Esophagus muscularis mucosa (tissue), 3 donors: ENCODE data around the gene TPRN.

Experiments used
- CTCF ChIP-seq, 3 experiments: fragments of 200-600 bp in 2 of 3; fragments of 450-650 bp in 1 of 3; sonication (generic) in 2 of 3; IDR thresholded peaks; one replicate each; pipeline ENCODE4 v1.5.1; 2017 to 2019; ENCODE audit warnings: antibody characterized with exemption in 3 of 3, mild to moderate bottlenecking in 2 of 3, moderate library complexity in 1 of 3
- POLR2A ChIP-seq: fragments of 450-650 bp; IDR thresholded peaks from one replicate; pipeline ENCODE4 v1.6.1; 2017; ENCODE audit warnings: antibody characterized with exemption, moderate library complexity, mild to moderate bottlenecking, low read depth
- POLR2AphosphoS5 ChIP-seq, 2 donors: sonication (generic); formaldehyde crosslinking; IDR thresholded peaks; one replicate each; pipeline ENCODE4 v1.6.1; 2017; ENCODE audit warnings: antibody characterized with exemption in 2 of 2

GRCh38 chr9:137234758-137235423 is 34.4 kb upstream of the TPRN start:
- TF ChIP-seq CTCF (IDR thresholded peaks at IDR 0.05) (no peak), POLR2A (no peak), POLR2AphosphoS5 (IDR thresholded peaks at IDR 0.05) (no peak)
